GM19035 (cell line): ENCODE data around the gene SKP1.
A peak's percentile ranks its signal among the peaks of the same experiment; 100 is the strongest.
"Not testable (repeated sequence)": the region's sequence is repeated elsewhere in the genome, so short reads cannot be mapped to it uniquely, and the experiment has no call there.

Experiments
- ATAC-seq: cut with Tn5 transposase; IDR thresholded peaks from one replicate; pipeline ENCODE4 v1.9.1; 2021; ENCODE audit not compliant: unreplicated experiment

Gene SKP1

DNA sequence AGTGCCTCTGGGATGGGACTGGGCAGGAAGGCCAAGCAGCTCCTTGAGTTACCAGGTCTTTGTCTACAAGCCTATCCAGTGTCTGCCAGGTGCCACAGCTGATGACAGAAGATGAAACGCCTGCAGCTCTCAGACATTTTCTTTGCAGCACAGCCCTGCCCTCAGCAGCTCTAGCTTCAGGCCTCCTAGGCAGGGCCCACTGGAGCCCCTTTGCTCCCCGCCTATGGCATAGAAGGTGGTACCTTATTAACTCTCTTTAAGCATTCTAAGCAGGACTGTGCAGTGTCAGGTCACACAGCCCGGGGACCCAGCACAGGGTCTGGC is 1.3 kb upstream of the SKP1 start:
- ATAC-seq: no peak

DNA sequence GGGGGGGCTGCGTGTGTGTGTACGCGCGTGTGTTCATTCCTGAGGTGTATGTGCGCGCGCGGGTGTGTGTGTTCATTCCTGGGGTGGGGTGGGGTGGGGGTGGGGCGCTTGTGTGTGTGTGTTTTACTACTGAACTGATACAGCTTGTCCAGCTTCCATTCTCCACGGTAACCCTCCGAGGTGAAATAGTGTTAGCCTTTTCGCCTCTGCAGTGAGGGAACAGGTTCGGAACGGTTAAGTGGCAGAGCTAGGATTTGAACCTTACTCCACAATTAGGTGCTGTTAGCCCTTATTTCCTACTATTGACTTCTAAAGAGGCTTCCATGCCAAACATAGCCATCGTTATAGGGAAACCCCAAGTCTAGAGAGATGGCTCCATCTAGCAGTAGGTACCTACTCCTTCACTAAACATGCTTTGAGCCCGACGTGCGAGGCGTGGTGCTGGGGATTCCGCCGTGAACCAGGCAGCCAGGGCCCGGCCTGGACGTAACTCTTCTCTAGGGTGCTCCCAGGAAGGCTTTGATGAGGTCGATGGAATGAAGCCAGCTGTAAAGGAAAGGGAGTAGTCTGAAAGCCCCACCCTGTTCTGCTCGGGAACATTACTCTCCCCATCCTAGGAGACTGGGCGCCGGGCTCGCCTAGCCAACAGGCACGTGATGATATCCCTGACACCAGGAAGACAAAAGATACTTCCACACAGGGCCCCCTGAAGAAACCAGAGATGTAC is 782 bp upstream of the SKP1 start:
- no peak for ATAC-seq

DNA sequence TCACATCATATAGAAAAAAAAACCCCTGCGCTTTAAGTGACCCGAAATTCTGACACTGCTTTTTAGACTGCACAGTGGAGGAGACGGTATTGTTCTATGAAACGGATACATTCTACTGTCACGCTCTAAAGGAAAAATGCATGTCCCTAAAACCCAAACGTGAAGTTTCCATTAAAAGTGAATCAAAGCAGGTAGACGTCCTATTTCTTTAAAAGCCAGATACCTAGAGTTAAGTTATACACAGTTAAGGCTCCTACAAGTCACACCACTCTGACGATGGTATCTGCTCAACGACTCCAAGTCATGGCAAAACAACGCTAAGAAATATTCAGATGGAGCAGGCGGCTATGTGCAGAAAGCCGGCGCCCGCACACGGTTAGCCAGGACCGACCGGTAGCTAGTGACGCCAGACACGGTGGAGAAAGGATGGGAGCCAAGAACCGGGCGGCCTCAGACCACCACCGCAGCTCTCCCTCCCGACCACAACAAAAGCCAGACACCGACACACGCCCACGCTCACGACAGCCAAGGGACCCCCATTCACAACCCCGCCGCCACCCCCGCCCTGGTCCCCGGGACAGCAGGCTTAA is 734 bp downstream of the SKP1 start:
- peak; percentile 20 for ATAC-seq

- ATAC-seq: no peak
Observed at GRCh38 chr5:134174841-134175839, 1.6 kb downstream of the SKP1 start.

GRCh38 chr5:134171972-134172371 is 4.8 kb downstream of the SKP1 start:
- no peak for ATAC-seq

GRCh38 chr5:134162592-134162991 is 14.2 kb downstream of the SKP1 start:
- ATAC-seq: no peak

DNA sequence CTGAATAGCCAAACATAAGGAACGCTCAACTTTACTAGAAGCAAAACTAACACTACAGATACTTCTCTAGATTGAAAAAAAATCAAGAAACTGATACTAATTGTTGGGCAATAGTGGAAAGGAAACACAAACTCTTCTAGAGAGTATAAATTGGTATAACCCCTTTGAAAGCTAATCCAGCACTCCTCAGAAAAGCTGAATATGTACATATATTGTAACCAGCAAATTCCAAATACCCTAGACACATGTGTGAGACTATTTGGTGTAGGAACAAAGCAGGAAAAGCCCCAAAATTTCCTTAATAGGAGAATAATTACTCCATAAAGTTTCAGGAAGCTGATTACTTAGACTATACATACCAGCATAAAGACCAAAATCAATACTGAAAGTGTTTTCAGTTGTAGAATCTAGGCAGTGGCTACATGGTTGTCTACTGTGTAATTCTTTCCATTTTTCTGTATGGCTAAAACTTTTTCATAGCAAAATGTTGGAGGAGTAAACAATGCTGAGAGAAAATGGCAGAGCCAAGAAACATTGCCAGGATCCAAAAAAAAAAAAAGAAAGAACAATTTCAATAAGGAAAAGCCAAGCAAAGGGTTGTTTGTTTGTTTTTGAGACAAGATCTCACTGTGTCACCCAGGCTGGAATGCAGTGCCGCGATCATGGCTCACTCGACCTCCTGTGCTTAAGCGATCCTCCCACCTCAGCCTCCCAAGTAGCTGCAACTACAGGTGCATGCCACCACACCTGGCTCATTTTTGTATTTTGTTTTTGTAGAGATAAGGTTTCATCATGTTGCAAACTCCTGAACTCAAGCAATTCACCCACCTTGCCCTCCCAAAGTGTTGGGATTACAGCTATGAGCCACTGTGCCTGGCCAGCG is 15.0 kb downstream of the SKP1 start:
- ATAC-seq: no peak

- ATAC-seq: no peak
Observed at GRCh38 chr5:134153657-134154056, 23.1 kb downstream of the SKP1 start.

- no peak for ATAC-seq
Observed at GRCh38 chr5:134153241-134153640, 23.5 kb downstream of the SKP1 start.

DNA sequence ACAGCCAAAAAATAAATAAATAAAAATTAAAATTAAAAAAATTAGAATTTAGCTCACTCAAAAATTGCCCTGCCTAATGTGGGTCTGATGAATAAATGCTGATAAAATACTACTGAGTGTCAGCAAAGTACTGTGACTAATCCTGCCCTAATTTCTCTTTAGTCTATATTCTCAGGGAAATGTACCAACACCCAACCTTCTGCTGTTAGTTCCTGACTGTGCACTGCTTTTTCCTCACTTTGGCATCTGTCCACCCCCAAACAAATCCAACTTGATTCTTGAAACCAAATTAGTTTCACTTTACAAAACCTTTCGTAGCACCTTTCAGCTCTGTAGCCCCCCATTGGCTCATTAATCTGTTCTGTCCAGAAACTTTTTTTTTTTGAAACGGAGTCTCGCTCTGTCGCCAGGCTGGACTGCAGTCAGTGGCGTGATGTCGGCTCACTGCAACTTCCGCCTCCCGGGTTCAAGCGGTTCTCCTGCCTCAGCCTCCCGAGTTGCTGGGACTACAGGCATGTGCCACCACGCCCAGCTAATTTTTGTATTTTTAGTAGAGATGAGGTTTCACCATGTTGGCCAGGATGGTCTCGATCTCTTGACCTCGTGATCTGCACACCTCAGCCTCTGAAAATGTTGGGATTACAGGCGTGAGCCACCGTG is 24.4 kb downstream of the SKP1 start:
- not testable (repeated sequence) for ATAC-seq

- no peak for ATAC-seq
Observed at GRCh38 chr5:134151723-134152122, 25.0 kb downstream of the SKP1 start.

DNA sequence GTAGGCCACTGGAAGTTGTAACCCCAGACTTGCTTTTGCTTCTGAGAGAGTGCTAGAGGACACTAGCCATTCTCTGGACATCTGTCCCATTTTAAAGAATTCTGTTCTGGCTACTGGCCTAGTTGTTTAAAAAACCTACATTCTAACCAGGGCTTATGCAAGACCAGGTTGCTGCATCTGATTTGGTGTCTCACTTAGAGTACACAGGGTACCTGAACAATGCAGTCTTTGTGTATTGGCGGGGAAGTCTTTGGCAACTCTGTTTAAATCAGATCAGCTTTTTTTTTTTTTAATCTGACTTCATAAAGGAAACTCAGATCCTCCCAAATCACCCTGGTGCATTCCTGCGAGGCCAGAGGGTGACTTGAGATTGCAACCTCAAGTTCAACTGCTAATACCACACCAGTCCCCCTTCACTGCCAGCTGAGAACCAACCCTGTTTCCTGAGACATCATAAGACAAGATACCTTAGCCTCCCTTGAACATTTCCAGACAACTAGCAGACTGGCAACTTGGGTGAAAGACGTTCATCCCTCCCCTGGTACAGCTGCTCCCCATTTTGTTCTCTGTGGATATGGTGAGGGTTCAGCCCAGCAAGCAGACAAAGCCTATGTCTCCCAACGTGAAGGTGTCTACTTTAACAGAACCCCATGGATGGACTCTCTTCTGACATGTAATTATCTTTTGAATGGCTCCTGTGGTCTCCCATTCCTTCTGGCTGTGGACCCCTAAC is 27.0 kb downstream of the SKP1 start:
- ATAC-seq: no peak

GRCh38 chr5:134148986-134149539 is 27.7 kb downstream of the SKP1 start:
- no peak for ATAC-seq

GRCh38 chr5:134148316-134148715 is 28.4 kb downstream of the SKP1 start:
- ATAC-seq: no peak

DNA sequence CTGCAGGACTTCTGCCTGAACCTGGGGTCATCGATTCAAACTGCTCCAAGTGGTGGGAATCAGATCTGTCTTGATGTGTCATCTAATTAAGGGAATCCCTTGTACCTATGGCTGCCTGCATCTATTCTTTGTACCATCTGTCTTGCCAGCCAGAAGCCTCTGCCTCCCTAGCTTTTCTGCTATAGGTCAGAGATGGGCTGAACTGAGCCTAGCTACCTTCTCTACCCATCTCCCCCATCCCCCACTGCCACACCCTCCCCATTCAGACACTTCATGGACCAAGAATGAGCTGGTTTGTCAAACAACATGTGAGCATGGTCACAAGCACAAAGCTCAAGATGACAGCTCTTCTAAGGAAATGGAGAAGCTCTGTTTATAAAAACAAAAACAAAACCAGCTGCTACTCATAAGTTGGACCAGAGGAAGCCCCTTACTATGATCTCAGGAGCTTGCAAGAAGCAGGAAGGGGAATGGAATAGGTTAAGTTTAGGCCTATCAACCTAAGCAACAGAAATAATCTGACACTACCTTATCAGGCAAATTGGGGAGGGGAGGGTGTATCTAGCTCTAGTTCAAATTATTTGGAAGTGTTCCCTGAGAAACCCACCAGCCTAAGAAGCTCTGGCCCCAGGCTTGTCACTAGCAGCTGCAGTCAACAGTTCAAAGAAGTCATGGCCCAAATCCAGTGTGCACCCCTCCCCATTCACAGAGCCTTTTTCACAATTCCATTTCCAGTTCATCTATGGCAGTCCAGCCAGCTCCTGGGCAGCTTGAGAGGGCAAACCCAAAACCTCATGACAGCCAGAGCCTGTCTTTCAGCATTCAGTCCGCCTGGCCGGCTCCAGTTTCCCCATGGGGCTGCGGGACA is 29.9 kb downstream of the SKP1 start:
- ATAC-seq: no peak

DNA sequence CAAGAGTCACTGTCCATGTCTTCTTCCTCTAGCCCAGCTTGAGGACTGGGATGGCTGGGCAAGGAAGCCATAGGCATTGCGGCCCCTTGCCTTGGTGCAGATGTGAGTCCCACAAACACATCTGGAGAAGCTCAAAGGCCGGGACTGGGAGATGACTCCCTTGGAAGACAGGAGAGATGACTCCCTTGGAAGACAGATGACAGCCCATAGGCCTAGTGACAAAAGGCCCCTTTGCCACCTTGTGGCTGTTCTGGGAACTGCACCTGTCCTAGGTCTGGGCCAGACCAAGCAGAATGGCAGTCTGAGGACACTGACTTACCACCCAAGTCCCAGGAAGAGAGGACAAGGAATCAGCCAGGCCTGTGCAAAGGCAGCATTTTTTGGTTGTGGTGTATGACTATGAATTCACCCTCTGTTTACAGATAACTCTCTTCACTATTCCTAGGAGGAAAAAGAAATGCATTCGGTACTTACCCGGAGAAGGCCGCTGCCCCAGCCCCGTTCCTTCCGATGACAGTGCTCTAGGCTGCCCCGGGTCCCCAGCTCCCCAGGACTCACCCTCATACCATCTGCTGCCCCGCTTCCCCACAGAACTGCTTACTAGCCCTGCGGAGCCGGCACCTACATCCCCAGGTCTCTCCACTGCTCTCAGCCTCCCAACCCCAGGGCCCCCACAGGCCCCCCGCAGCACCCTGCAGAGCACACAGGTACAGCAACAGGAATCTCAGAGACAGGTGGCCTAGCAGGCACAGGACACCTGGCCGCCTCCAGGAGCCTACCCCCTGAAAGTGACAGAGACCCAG is 30.8 kb downstream of the SKP1 start:
- peak; percentile 67 for ATAC-seq

DNA sequence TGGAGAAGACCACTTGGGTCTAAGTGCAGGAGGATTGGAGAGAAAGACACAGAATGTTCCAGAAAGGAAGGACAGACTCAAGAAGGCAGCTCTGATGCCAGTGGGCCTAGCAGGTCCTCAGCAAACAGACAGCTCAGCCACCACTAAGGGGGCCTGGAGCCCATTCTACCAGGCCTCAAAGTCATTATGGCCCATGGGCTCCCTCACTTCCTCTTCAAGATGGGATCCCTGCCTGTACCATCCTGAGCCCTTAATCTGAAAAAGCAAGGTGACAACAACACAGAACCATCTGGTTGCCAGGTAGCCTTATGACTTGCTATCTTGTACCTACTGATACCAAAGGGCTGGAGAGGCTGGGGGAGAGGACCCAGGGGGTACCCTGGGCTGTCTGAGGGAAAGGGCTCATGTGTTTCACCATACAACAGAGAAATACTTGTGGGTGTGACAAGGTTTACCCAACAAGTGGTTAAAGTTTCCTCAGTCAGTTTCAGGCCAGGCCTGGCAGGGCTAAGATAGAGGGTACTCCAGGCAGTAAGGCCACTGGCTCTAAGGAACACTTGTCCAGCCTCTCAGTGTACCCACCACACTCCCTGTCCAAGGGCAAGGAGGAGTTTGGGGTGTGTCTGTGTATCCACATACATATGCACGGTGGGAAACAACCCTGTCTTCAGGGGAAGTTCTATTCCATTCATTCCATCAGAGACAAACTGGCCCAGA is 31.6 kb downstream of the SKP1 start:
- ATAC-seq: no peak
